Right atrium auricular region (tissue), 2 donors: Measurements from ENCODE around the gene SEL1L3. TPM values are rescaled to one million over a fixed set of nuclear protein-coding genes. Genes with fewer than 3 reads are reported as not detected.

Experiments used
- DNase-seq: peaks from one replicate; pipeline ENCODE4 v3.0.0-alpha.2; 2019; ENCODE audit warnings: low spot score
- H3K27ac ChIP-seq, 2 donors: fragments of 200-600 bp; sonication (generic); 1 replicate in 1 of 2; 2 replicates in 1 of 2; pipeline ENCODE4 v1.5.1; 2016 to 2019
- H3K27me3 ChIP-seq, 2 donors: fragments of 200-600 bp; sonication (generic); one replicate each; pipeline versions ENCODE4 v1.5.1 to v1.6.0; 2017 to 2019
- H3K36me3 ChIP-seq: fragments of 200-600 bp; sonication (generic); one replicate; pipeline ENCODE4 v1.5.1; 2016
- H3K4me1 ChIP-seq, 2 donors: fragments of 200-600 bp; sonication (generic); one replicate each; pipeline versions ENCODE4 v1.5.1 to v1.6.0; 2017 to 2019
- H3K4me3 ChIP-seq, 2 donors: fragments of 200-600 bp; sonication (generic); 1 replicate in 1 of 2; 2 replicates in 1 of 2; pipeline ENCODE4 v1.5.1; 2017 to 2019; ENCODE audit warnings: mild to moderate bottlenecking in 1 of 2, moderate library complexity in 1 of 2
- H3K9me3 ChIP-seq, 2 donors: fragments of 200-600 bp; sonication (generic); one replicate each; pipeline ENCODE4 v1.5.1; 2019
- CTCF ChIP-seq, 2 donors: fragments of 200-600 bp; sonication (generic); IDR thresholded peaks; one replicate each; pipeline ENCODE4 v1.5.1; 2019; ENCODE audit warnings: antibody characterized with exemption in 2 of 2
- total RNA-seq, 2 donors: library from RNA; depleted of rRNA; stranded (reverse); fragments of >200 nt; gene quantifications; one replicate each; pipeline ENCODE4 v1.1.0, GENCODE V29; 2016

The SEL1L3 gene
- total RNA-seq, 2 donors from 2014 or later: 5.4 to 7.2 TPM

GRCh38 chr4:25826074-25826752, 36.6 kb downstream of the SEL1L3 start:
- DNase-seq: no peak
- Histone ChIP-seq H3K4me3 (no peak overlapping the region), H3K27me3 (no peaks in the 10 kb centered on the region), H3K36me3 (no peaks in the 10 kb centered on the region), H3K4me1 (no peaks in the 10 kb centered on the region), H3K27ac (no peak overlapping the region), H3K9me3 (no peaks in the 10 kb centered on the region)
- TF ChIP-seq CTCF (IDR thresholded peaks at IDR 0.05): no peak

- TF ChIP-seq CTCF (IDR thresholded peaks at IDR 0.05): no peak
Measured at GRCh38 chr4:25823632-25824031, 39.2 kb downstream of the SEL1L3 start.

GRCh38 chr4:25821899-25822298, 40.9 kb downstream of the SEL1L3 start:
- no peak overlapping the region for H3K27ac ChIP-seq
- H3K4me1 ChIP-seq: no peaks in the 10 kb centered on the region
- H3K36me3 ChIP-seq: no peaks in the 10 kb centered on the region
- DNase-seq: no peak
- H3K27me3 ChIP-seq: no peaks in the 10 kb centered on the region
- no peak for TF ChIP-seq CTCF (IDR thresholded peaks at IDR 0.05)
- no peak overlapping the region for H3K4me3 ChIP-seq
- H3K9me3 ChIP-seq: no peaks in the 10 kb centered on the region

More at GRCh38 chr4:25823632-25824031, 39.2 kb downstream of the SEL1L3 start:
- no peaks in the 10 kb centered on the region for H3K27me3 ChIP-seq
- H3K36me3 ChIP-seq: no peaks in the 10 kb centered on the region
- no peaks in the 10 kb centered on the region for H3K9me3 ChIP-seq
- no peak for DNase-seq
- H3K27ac ChIP-seq: no peak overlapping the region
- no peaks in the 10 kb centered on the region for H3K4me1 ChIP-seq
- H3K4me3 ChIP-seq: no peak overlapping the region

GRCh38 chr4:25821267-25821666, 41.5 kb downstream of the SEL1L3 start:
- H3K4me3 ChIP-seq: no peak overlapping the region
- no peaks in the 10 kb centered on the region for H3K36me3 ChIP-seq
- H3K27ac ChIP-seq: no peak overlapping the region
- TF ChIP-seq CTCF (IDR thresholded peaks at IDR 0.05): no peak
- H3K27me3 ChIP-seq: no peaks in the 10 kb centered on the region
- H3K4me1 ChIP-seq: no peaks in the 10 kb centered on the region
- no peaks in the 10 kb centered on the region for H3K9me3 ChIP-seq
- DNase-seq: no peak

GRCh38 chr4:25818876-25819275, 43.9 kb downstream of the SEL1L3 start:
- Histone ChIP-seq H3K9me3 (no peaks in the 10 kb centered on the region), H3K4me1 (peaks cover 0 to 2% of the 10 kb centered on the region in 2 donors), H3K36me3 (no peaks in the 10 kb centered on the region), H3K27ac (no peak overlapping the region), H3K27me3 (no peaks in the 10 kb centered on the region), H3K4me3 (no peak overlapping the region)
- TF ChIP-seq CTCF (IDR thresholded peaks at IDR 0.05): no peak
- no peak for DNase-seq

GRCh38 chr4:25818371-25818871, 44.4 kb downstream of the SEL1L3 start:
- H3K9me3 ChIP-seq: no peaks in the 10 kb centered on the region
- peaks cover 0 to 7% of the 10 kb centered on the region in 2 donors for H3K4me1 ChIP-seq
- no peak for TF ChIP-seq CTCF (IDR thresholded peaks at IDR 0.05)
- H3K36me3 ChIP-seq: no peaks in the 10 kb centered on the region
- no peaks in the 10 kb centered on the region for H3K27me3 ChIP-seq
- no peak overlapping the region for H3K27ac ChIP-seq
- no peak overlapping the region for H3K4me3 ChIP-seq
- DNase-seq: no peak
